Fibroblast of lung (primary cell): ENCODE results near the gene ZNF318.

Experiments
- CTCF ChIP-seq, 2 donors: IDR thresholded peaks in 1 of 2; conservative IDR thresholded peaks in 1 of 2; 1 replicate in 1 of 2; 2 replicates in 1 of 2; pipeline ENCODE4 v1.5.1; 2011 to 2012; ENCODE audit warnings: low read length in 2 of 2, control low read depth in 1 of 2, inconsistent platforms in 1 of 2, low read depth in 1 of 2, mild to moderate bottlenecking in 1 of 2
- EZH2 ChIP-seq: IDR thresholded peaks from 2 replicates; pipeline ENCODE4 v1.5.1; 2012; ENCODE audit warnings: low read length, control low read depth, mild to moderate bottlenecking; ENCODE audit errors: missing control alignments

DNA sequence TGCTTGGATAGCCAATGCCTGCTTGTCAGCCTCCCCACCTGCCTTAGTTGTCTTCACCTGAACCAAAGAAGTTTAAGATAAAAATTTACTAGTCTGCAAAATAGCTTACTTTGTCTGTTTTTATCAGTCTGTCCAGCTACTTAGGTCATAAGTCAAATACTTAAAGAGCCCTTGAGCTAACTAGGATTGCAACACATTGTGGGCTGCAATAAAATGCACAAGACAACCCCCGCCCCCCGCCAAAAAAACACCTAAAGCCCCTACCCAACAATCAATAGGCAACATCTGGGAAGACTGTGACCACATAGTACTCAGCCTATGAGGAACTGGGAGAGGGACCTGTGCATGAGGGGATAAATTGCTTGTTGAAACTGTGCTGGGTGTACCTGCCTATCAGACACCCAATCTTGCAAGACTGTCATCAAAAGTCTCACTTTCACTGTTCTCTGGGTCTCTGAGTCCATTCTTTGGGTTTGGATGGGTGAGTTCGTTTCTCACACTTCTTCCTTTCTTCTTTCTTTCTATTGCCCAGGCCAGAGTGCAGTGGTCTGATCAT lies 30.6 kb upstream of the ZNF318 start:
- TF ChIP-seq CTCF (conservative IDR thresholded peaks at IDR 0.05 in 1 of 2, IDR thresholded peaks at IDR 0.05 in 1 of 2; ENCODE audit: low read depth in 1 of 2, low read length in 2 of 2) (no peak), EZH2 (no peak)
